ENCODE data around the gene SEMA6D.

The SEMA6D gene

GRCh38 chr15:47746516-47746915 is 29.2 kb downstream of the SEMA6D start:
- DNase-seq: no peak

GRCh38 chr15:47750030-47750739 is 32.9 kb downstream of the SEMA6D start:
- no peak for DNase-seq

GRCh38 chr15:47750740-47751262 is 33.5 kb downstream of the SEMA6D start:
- DNase-seq: no peak

GRCh38 chr15:47753591-47753990 is 36.3 kb downstream of the SEMA6D start:
- DNase-seq: no peak

GRCh38 chr15:47754312-47754711 is 37.0 kb downstream of the SEMA6D start:
- no peak for DNase-seq

- no peak for DNase-seq
Observed at GRCh38 chr15:47755941-47756340, 38.6 kb downstream of the SEMA6D start.

- DNase-seq: no peak
Observed at GRCh38 chr15:47756872-47757271, 39.6 kb downstream of the SEMA6D start.

- no peak for DNase-seq
Observed at GRCh38 chr15:47757331-47757730, 40.0 kb downstream of the SEMA6D start.

- DNase-seq: no peak
Observed at GRCh38 chr15:47762621-47763020, 45.3 kb downstream of the SEMA6D start.

- no peak for DNase-seq
Observed at GRCh38 chr15:47764666-47765065, 47.4 kb downstream of the SEMA6D start.

GRCh38 chr15:47766406-47766805 is 49.1 kb downstream of the SEMA6D start:
- no peak for DNase-seq

- no peak for DNase-seq
Observed at GRCh38 chr15:47767035-47767434, 49.7 kb downstream of the SEMA6D start.

GRCh38 chr15:47768735-47769134 is 51.4 kb downstream of the SEMA6D start:
- DNase-seq: no peak

- no peak for DNase-seq
Observed at GRCh38 chr15:47769166-47769565, 51.9 kb downstream of the SEMA6D start.

GRCh38 chr15:47773143-47773542 is 55.8 kb downstream of the SEMA6D start:
- DNase-seq: no peak

- DNase-seq: no peak
Observed at GRCh38 chr15:47778263-47778770, 61.0 kb downstream of the SEMA6D start.

- DNase-seq: no peak
Observed at GRCh38 chr15:47780971-47781370, 63.7 kb downstream of the SEMA6D start.

GRCh38 chr15:47781527-47781926 is 64.2 kb downstream of the SEMA6D start:
- no peak for DNase-seq

GRCh38 chr15:47784820-47785219 is 67.5 kb downstream of the SEMA6D start:
- no peak for DNase-seq

GRCh38 chr15:47786371-47786770 is 69.1 kb downstream of the SEMA6D start:
- no peak for DNase-seq

GRCh38 chr15:47787875-47788274 is 70.6 kb downstream of the SEMA6D start:
- DNase-seq: no peak

- no peak for DNase-seq
Observed at GRCh38 chr15:47788685-47789084, 71.4 kb downstream of the SEMA6D start.

- DNase-seq: no peak
Observed at GRCh38 chr15:47791161-47791560, 73.9 kb downstream of the SEMA6D start.

GRCh38 chr15:47792231-47792630 is 74.9 kb downstream of the SEMA6D start:
- no peak for DNase-seq

All from NCI-H1092 treated with DMSO at 0.1 percent for 48 hours (cell line).